ENCODE results near the gene BCL2L1.
"Not testable (repeated sequence)": the region's sequence is repeated elsewhere in the genome, so short reads cannot be mapped to it uniquely, and the experiment has no call there.

BCL2L1 gene

GRCh38 chr20:31722257-31723068 is at the start of gene BCL2L1:
Gene BCL2L1, minus strand, starts transcription at chr20:31722868. Its CDS starts 650 bp downstream, at chr20:31722218.
- DNase-seq (ENCODE audit: low spot score), result peak; percentile 84

GRCh38 chr20:31770243-31770642 is 47.6 kb upstream of the BCL2L1 start:
- no peak for DNase-seq (ENCODE audit: low spot score)

GRCh38 chr20:31769681-31770080 is 47.0 kb upstream of the BCL2L1 start:
- DNase-seq (ENCODE audit: low spot score), result no peak

DNA sequence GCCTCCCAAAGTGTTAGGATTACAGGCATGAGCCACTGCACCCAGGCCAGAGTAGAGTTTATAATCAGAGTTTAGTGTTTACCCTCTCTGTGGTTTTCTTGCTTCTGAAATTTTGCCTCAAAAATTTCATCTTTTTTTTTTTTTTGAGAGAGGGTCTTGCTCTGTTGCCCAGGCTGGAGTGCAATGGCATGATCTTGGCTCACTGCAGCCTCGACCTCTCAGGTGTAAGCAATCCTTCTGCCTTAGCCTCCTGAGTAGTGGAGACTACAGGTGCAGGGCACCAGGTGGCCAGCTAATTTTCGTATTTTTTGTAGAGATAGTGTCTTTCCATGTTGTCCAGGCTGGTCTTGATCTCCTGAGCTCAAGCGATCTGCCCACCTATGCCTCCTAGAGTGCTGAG is 45.1 kb upstream of the BCL2L1 start:
- no peak for DNase-seq (ENCODE audit: low spot score)

GRCh38 chr20:31764641-31765305 is 42.1 kb upstream of the BCL2L1 start:
- no peak for DNase-seq (ENCODE audit: low spot score)

- DNase-seq (ENCODE audit: low spot score), result no peak
Measured at GRCh38 chr20:31760519-31761240, 38.0 kb upstream of the BCL2L1 start.

DNA sequence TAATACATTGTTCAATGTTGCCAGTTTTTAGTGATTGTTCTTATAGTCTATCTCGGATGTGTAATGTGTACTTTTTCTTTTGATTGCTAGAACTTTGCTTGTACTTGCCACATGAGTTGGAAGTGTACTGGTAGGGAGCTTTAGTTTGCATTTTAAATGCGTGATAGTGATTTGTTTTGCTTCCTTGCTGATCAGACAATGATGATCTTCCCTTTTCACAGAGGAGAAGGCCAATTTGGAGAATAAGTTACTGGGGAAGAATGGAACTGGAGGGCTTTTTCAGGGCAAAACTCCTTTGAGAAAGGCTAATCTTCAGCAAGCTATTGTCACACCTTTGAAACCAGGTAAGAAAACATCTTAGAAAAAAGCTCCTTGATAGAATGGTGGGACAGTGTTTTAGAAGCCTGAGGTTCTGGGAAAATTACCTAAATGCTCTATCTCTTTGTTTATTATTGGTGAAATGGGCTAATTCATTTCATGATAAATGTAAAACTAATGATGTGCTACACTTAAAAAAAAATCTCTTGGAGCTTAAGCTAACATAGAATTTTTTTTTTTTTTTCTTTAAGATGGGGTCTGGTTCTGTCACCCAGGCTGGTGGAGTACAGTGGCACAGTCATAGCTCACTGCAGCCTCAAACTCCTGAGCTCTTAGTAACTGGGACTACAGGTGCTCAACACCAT is 37.3 kb upstream of the BCL2L1 start:
- no peak for DNase-seq (ENCODE audit: low spot score)

DNA sequence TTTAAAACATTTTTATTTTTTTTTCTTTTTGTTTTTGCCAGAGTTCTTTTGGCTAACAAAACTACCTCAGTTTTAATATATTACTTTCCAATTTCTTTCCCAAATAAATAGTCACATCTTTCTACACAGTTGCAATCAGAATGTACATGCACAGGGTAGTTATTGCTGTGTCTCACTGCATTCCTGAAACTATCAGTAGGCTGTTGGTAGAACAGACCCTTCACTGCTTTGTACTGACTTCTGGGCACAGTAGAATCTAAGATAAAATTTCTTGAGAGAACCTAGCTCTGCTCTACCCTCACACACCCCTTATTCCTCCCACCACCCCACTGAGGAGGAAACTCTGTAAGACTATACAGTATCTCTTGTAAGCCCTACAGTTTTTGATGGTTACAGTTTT is 36.3 kb upstream of the BCL2L1 start:
- DNase-seq (ENCODE audit: low spot score), result no peak

DNA sequence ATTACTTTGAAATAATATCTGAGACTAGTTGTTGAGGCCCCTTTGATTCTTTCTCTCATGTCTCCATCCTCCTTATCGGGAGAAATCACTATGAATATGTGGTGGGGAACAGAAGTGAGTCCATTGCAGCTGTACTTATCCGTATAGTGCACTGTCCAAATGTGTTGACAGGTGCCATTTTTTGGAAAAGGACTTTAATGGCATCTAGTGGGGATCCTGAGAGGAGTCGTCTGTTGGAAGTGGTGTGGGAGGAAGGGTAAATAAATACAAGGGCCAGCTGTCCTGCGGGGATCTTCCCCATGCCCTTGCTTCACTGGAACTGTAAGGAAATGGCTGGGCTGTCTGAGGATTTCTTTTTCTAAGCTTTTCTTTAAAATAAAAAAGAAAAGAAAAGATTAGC is 35.9 kb upstream of the BCL2L1 start:
- DNase-seq (ENCODE audit: low spot score), result no peak

DNA sequence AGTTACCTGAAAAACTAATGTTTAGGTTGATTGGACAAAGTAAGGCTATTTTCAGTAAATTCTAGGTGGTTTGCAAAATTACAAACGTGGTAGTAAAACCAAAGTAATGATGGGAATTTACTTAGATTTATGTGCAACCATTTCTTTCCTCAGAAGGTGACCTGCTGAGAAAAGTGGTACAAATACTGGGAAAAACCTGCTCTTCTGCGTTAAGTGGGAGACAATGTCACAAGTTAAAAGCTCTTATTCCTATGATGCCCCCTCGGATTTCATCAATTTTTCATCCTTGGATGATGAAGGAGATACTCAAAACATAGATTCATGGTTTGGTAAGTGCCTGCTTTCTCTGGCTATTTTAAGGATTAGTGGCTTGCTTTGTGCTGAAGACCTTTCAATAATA is 34.6 kb upstream of the BCL2L1 start:
- no peak for DNase-seq (ENCODE audit: low spot score)

DNA sequence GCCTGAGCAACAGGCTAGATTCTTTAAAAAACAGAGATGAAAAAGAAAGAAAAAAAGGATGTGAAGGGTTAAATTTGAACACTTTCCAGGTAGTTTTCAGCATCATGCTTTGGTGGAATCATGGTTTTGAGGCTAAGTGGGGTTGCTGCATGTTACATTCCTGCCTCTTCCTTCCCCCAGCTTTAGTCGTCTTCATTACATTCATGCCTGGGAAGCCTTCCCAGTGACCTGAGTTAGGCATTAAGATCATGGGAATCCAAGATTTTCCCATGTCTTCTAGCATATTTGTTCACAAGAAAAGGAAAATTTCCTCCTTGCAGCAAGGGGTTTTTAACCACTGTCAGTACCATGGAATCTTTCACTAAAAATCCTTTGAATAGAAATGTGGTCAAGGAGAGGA is 28.5 kb upstream of the BCL2L1 start:
- DNase-seq (ENCODE audit: low spot score), result no peak

- DNase-seq (ENCODE audit: low spot score), result no peak
Measured at GRCh38 chr20:31749223-31749622, 26.6 kb upstream of the BCL2L1 start.

- no peak for DNase-seq (ENCODE audit: low spot score)
Measured at GRCh38 chr20:31747640-31748039, 25.0 kb upstream of the BCL2L1 start.

DNA sequence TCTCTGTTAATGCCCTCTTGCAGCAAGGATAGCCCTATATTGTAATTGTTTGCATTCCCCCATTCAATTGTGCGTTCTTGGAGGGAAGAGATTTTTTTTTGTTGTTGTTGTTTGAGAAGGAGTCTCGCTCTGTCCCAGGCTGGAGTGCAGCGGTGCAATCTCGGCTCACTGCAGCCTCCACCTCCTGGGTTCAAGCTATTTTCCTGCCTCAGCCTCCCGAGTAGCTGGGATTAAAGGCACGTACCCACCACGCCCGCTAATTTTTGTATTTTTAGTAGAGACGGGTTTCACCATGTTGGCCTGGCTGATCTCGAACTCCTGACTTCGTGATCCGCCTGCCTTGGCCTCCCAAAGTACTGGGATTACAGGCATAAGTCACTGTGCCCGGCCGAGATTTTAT is 24.4 kb upstream of the BCL2L1 start:
- not testable (repeated sequence) for DNase-seq (ENCODE audit: low spot score)

DNA sequence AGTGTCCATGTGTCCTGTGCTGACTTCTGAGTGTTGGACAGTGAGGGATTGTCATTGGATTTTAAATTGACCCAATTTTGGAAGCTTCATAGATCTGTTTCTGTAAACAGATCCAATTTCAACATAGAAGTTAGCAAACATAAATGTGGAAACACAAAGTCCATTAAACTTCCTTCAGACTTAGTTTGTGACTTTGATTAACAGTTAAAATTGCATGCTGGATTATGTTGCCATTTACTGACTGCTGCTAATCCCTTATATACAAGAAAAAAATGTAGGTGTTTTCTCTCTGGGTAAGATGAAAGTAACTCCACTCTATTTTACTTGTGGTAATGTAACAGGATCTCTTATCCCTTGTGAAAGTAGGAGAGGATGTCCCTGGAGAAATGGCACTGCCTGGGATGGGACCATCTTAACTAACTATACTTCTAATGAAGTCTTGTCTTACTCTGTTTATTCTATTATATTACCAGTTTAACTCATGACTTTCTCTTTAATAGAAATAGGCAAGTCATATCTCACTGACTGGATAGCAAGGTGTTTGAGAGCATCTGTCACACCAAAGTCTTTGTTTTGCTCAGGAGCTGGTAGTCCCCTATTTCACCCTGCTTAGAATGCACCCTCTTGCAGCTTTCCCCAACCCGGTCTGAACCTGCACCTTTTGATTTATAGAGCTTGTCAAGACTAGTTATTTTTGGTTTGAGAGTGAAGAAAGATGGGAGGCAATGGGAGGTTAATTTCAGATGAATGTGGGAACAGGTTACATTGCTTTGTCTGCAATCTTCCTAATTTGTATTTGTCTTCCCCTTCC is 23.6 kb upstream of the BCL2L1 start:
- DNase-seq (ENCODE audit: low spot score), result no peak

DNA sequence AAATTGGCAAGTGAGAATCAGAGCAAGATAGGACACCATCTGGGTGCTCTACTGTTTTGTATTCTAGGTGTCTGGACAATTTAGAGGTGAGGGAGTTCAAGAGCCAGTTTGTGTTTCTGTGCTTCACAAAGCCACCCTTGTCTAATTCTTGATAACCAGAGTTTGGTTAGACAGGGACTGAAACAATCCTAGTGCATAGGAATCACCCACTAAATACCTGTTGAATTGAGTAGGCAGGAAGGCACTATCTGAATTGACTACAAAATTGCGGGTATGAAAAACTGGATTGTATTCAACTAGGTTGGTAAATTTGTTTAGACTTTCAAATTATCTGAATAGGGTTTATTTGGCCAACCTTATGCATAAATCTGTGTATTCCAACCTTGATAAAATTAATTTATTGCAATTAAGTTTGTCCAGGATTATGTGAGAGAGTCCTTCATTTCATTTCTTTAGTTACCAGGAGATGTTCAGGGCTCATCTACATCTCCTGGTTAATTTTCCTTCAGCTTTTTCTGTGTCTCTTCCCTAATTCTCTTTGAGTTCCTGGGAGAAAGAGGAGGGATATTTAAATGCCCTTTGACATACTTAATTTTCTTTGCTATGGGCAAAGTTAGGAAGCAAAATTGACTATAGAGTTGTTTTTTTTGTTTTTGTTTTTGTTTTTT is 18.1 kb upstream of the BCL2L1 start:
- no peak for DNase-seq (ENCODE audit: low spot score)

DNA sequence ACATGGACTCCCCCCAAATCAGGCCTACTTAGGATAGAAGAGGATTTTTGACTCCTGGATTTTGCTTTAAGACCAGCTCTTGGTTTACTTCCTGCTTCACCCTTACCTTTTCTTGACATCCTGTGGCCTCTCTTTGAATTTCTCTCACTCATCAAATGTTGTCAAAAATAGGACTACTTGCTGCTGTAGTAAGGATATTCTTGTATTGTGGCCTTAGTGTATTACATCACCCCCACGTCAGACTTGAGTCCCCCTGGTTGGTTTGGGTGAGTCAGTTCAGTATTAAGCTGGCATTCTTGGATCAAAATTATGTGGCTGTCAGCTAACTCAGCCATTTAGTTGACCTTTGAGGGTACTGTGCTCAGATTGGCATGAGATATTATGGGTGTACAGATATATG is 17.5 kb upstream of the BCL2L1 start:
- no peak for DNase-seq (ENCODE audit: low spot score)

- no peak for DNase-seq (ENCODE audit: low spot score)
Measured at GRCh38 chr20:31739550-31739977, 16.9 kb upstream of the BCL2L1 start.

DNA sequence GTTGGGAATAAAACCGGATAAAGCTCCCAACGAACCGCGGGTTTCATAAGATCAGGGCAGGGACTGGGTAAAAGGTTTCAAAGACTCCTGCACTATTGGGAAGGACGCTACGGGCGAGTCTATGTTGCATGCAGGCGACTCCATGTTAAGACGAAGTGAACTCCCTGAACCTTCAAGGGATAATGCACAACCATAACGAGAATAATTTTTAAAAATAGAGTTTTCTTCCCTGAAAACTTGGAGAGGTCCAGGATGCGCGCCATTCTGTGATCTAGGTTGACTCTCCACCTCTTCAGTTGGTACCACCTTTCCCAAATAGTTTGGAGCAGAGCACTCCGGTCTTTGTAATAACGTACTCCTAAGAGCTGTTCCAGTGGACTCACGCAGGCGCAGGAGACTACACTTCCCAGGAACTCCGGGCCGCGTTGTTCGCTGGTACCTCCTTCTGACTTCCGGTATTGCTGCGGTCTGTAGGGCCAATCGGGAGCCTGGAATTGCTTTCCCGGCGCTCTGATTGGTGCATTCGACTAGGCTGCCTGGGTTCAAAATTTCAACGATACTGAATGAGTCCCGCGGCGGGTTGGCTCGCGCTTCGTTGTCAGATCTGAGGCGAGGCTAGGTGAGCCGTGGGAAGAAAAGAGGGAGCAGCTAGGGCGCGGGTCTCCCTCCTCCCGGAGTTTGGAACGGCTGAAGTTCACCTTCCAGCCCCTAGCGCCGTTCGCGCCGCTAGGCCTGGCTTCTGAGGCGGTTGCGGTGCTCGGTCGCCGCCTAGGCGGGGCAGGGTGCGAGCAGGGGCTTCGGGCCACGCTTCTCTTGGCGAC is 16.3 kb upstream of the BCL2L1 start, which contains the start of gene TPX2:
Gene TPX2 (plus strand): TSS at position 562 of the 821 bp plus-strand sequence. CDS start 18,187 bp downstream, outside the sequence.
- DNase-seq (ENCODE audit: low spot score), result peak; percentile 98

DNA sequence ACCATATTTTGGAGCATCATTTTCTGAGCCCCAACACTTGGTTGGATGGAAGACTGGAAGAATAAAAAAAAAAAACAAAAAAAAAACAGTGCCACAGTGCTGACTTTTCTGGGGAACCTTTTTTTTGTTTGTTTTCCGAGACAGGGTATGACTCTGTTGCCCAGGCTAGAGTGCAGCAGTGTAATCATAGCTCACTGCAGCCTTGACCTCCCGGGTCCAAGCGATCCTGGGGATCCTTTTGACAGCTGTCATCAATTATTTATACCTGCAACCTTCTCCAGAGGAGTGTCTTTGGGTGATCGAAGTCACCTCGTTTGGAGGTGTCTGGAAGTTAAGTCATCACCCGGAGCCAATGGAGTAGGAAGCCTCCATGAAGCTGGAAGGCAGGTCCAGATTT is 8.7 kb upstream of the BCL2L1 start:
- DNase-seq (ENCODE audit: low spot score), result no peak

All from HuH-7 (cell line).